Natural killer cell (primary cell): ENCODE data around the gene RTF1. TPM values are rescaled to one million over a fixed set of nuclear protein-coding genes. Genes with fewer than 3 reads are reported as not detected.

Source experiments
- ATAC-seq, 3 donors: fragments of 150-1000 bp in 2 of 3; fragments of 200-7000 bp in 1 of 3; cut with Tn5 transposase; 1 replicate in 1 of 3; 2 replicates in 2 of 3; pipeline ENCODE4 v1.10.0; 2021; ENCODE audit warnings: mild to moderate bottlenecking in 2 of 3, moderate library complexity in 2 of 3
- DNase-seq, 2 donors: peaks; one replicate each; pipeline versions ENCODE4 v3.0.0 to v3.0.0-alpha.2; 2013 to 2021; ENCODE audit warnings: mixed read lengths in 1 of 2
- H3K27ac ChIP-seq: one replicate; pipeline ENCODE4 v1.5.1; 2013; ENCODE audit warnings: mild to moderate bottlenecking, low read length
- H3K27me3 ChIP-seq: one replicate; pipeline ENCODE4 v1.6.1; 2013; ENCODE audit warnings: low read length; ENCODE audit not compliant: control insufficient read depth, insufficient read depth
- H3K36me3 ChIP-seq: one replicate; pipeline ENCODE4 v1.6.1; 2013; ENCODE audit warnings: low read length; ENCODE audit not compliant: control insufficient read depth, insufficient read depth
- H3K4me1 ChIP-seq: one replicate; pipeline ENCODE4 v1.6.1; 2013; ENCODE audit warnings: low read length; ENCODE audit not compliant: control insufficient read depth, insufficient read depth
- H3K4me3 ChIP-seq: one replicate; pipeline ENCODE4 v1.5.1; 2013; ENCODE audit warnings: low read length
- H3K9me3 ChIP-seq: one replicate; pipeline ENCODE4 v1.6.1; 2013; ENCODE audit warnings: low read length; ENCODE audit not compliant: control insufficient read depth, insufficient read depth
- H3K27ac Mint-ChIP-seq, 2 donors: one replicate each; pipeline ENCODE4 v1.8.0; 2022; ENCODE audit warnings: mild to moderate bottlenecking in 2 of 2, mixed read lengths in 2 of 2, moderate library complexity in 1 of 2
- H3K27me3 Mint-ChIP-seq, 2 donors: one replicate each; pipeline ENCODE4 v1.8.0; 2022; ENCODE audit warnings: low read depth in 2 of 2, mixed read lengths in 2 of 2
- H3K36me3 Mint-ChIP-seq: one replicate; pipeline ENCODE4 v1.8.0; 2022; ENCODE audit warnings: mixed read lengths
- H3K4me1 Mint-ChIP-seq, 2 donors: one replicate each; pipeline ENCODE4 v1.8.0; 2022; ENCODE audit warnings: mixed read lengths in 2 of 2
- H3K4me3 Mint-ChIP-seq: one replicate; pipeline ENCODE4 v1.8.0; 2022; ENCODE audit warnings: mild to moderate bottlenecking, moderate library complexity, mixed read lengths
- H3K9me3 Mint-ChIP-seq, 2 donors: one replicate each; pipeline ENCODE4 v1.8.0; 2022; ENCODE audit warnings: mixed read lengths in 2 of 2
- WGBS: methylation state at CpG from one replicate; pipeline ENCODE4 v1.1.7; 2013; ENCODE audit warnings: missing lambda C conversion rate; ENCODE audit not compliant: insufficient coverage; 5-methylcytosine and 5-hydroxymethylcytosine counted together
- intact Hi-C: fragments of 100-400 bp; cut with micrococcal nuclease; formaldehyde crosslinking; loops from one replicate; pipeline ENCODE4 v1.14.2; 2022
- total RNA-seq, 4 donors: library from RNA; stranded (reverse); fragments of 120-200 nt in 1 of 4; gene quantifications; one replicate each; pipeline versions ENCODE4 v1.2.3 to v1.2.4, GENCODE V29; 2013 to 2022
- TF ChIP-seq, protein P1 (sequence below): fragments of 200-600 bp; IDR thresholded peaks from one replicate; pipeline ENCODE4 v1.8.0; 2022; ENCODE audit warnings: antibody characterized with exemption

The RTF1 gene
- total RNA-seq, 3 donors from 2014 or later (not counting 1 experiment from before 2014, with no cell fraction given), result 35.8 to 53.1 (median 42.7) TPM

- H3K9me3 ChIP-seq, result no peaks in the 10 kb centered on the region
- peaks cover 30% of the 10 kb centered on the region for H3K4me1 ChIP-seq
- peaks cover 27% of the 10 kb centered on the region for H3K36me3 ChIP-seq
- Mint-ChIP-seq H3K27me3 (peaks cover 0 to 3% of the 10 kb centered on the region in 2 donors), H3K4me3 (peak overlapping the region; percentile 77), H3K4me1 (peaks cover 34 to 47% of the 10 kb centered on the region in 2 donors), H3K27ac (peak overlapping the region; percentile 71 to 81), H3K9me3 (no peaks in the 10 kb centered on the region), H3K36me3 (peaks cover 17% of the 10 kb centered on the region)
- H3K4me3 ChIP-seq, result peak overlapping the region; percentile 4
- peak overlapping the region; percentile 42 for H3K27ac ChIP-seq
- H3K27me3 ChIP-seq, result no peaks in the 10 kb centered on the region
- intact Hi-C loops, result no loop called here
- ATAC-seq (peak; percentile 48 to 58 (median 56)), DNase-seq (peak in 1 of 2 donors; percentile 62)
- TF ChIP-seq, protein P1, sequence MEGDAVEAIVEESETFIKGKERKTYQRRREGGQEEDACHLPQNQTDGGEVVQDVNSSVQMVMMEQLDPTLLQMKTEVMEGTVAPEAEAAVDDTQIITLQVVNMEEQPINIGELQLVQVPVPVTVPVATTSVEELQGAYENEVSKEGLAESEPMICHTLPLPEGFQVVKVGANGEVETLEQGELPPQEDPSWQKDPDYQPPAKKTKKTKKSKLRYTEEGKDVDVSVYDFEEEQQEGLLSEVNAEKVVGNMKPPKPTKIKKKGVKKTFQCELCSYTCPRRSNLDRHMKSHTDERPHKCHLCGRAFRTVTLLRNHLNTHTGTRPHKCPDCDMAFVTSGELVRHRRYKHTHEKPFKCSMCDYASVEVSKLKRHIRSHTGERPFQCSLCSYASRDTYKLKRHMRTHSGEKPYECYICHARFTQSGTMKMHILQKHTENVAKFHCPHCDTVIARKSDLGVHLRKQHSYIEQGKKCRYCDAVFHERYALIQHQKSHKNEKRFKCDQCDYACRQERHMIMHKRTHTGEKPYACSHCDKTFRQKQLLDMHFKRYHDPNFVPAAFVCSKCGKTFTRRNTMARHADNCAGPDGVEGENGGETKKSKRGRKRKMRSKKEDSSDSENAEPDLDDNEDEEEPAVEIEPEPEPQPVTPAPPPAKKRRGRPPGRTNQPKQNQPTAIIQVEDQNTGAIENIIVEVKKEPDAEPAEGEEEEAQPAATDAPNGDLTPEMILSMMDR, result no peak
- 14% methylated on average over 2 of the region's 2 CpGs for WGBS
Measured at GRCh38 chr15:41483519-41483918, 66.6 kb downstream of the RTF1 start.

DNA sequence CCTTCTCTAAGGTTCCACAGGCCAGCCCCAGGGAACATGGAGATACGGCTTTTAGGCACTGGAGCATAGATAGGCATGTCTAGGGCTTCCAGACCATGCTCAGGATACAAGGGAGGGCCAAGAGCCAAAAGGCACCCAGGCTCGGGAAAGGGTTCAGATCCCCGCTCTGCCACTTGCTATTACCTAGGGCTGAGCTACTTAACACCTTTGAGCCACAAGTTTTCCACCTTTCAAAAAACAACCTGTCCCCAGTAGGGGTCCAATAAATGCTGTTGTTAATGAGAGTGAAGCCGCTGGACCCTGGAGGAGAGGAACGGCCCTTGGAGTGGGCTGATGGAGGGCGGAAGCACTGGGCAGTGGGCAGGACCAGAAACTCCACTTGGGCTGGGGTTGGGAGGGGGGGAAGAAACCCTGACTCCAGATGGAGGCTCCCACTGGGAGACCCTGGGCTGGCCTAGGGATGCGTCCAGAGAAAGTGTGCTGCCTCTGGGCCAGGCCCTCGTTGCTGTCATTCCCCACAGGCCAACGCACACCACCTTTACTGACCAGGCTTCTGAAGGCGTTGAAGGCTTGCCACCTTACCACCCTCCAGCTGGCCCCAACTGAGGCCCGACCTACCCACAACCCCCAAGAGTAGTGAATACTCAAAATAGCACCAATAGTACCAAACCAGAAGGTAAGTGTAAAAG lies 68.2 kb downstream of the RTF1 start:
- peaks cover 11% of the 10 kb centered on the region for H3K36me3 Mint-ChIP-seq

DNA sequence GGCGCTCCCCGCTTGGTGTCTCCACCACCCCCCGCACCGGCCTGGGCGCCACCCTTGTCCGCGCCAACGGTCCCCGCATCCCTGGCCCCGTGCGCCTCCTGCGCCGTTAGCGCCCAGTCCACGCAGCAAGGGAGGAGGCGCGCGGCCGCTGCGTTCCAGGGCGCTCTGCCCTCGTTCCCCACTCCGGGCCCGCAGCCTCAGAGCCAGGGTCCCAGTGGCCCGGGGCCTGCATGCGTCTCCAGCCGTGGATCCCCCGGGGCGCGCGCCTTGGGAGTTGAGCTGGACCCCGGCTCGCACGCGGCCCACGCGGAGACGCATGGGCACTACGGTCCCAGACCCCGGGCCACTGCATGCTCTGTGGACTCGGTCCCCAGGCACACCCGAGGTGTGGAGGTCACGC lies 69.4 kb downstream of the RTF1 start:
- Histone ChIP-seq H3K27me3 (peaks cover 5% of the 10 kb centered on the region), H3K9me3 (no peaks in the 10 kb centered on the region), H3K36me3 (peaks cover 2% of the 10 kb centered on the region), H3K27ac (no peak overlapping the region), H3K4me1 (peaks cover 30% of the 10 kb centered on the region), H3K4me3 (no peak overlapping the region)
- TF ChIP-seq, protein P1, result no peak
- peaks cover 1% of the 10 kb centered on the region for H3K36me3 Mint-ChIP-seq
- H3K9me3 Mint-ChIP-seq, result no peaks in the 10 kb centered on the region
- H3K4me3 Mint-ChIP-seq, result no peak overlapping the region
- intact Hi-C loops, result no loop called here
- peaks cover 2 to 10% of the 10 kb centered on the region in 2 donors for H3K27me3 Mint-ChIP-seq
- ATAC-seq (no peak), DNase-seq (no peak)
- 86% methylated on average over 43 of the region's 43 CpGs for WGBS
- no peak overlapping the region for H3K27ac Mint-ChIP-seq
- H3K4me1 Mint-ChIP-seq, result peaks cover 34 to 49% of the 10 kb centered on the region in 2 donors

More for the DNA sequence above, 68.2 kb downstream of the RTF1 start:
- peaks cover 34 to 49% of the 10 kb centered on the region in 2 donors for H3K4me1 Mint-ChIP-seq
- peaks cover 13% of the 10 kb centered on the region for H3K36me3 ChIP-seq
- no peak overlapping the region for H3K27ac Mint-ChIP-seq
- TF ChIP-seq, protein P1, result no peak
- no peak overlapping the region for H3K4me3 Mint-ChIP-seq
- peaks cover 0 to 3% of the 10 kb centered on the region in 2 donors for H3K27me3 Mint-ChIP-seq
- WGBS, result 84% methylated on average over 11 of the region's 11 CpGs
- H3K4me3 ChIP-seq, result no peak overlapping the region
- DNase-seq (no peak), ATAC-seq (no peak)
- H3K27ac ChIP-seq, result no peak overlapping the region
- intact Hi-C loops, result no loop called here
- H3K4me1 ChIP-seq, result peaks cover 30% of the 10 kb centered on the region
- H3K9me3 Mint-ChIP-seq, result no peaks in the 10 kb centered on the region
- no peaks in the 10 kb centered on the region for H3K9me3 ChIP-seq
- no peaks in the 10 kb centered on the region for H3K27me3 ChIP-seq
